ENCODE results near the gene TACR3. TPM values are rescaled to one million over a fixed set of nuclear protein-coding genes. Genes with fewer than 3 reads are reported as not detected.

TACR3 gene
- total and polyA plus RNA-seq, 2 of the 4 experiments (the other 2 are of a cell fraction): not detected

DNA sequence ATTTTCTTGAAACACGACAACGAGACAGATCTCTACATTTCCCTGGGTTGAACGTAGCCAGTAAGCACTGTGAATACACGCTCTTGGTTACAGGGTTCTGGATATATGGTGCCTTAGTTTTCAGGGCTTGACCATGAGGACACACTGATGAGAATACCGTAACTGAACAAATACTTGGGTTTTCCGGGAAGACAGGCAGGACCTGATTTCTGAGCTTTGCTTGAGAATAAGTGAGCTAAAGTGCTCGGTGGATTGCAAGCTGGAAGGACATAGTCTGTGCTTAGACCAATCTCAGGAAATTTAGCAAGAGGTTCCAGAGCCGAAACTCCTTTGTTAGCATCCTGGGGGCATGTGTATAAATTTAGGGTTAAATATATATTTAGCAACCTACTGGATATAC is 876 bp upstream of the TACR3 start:
- no peak overlapping the region for H4K8ac ChIP-seq (ENCODE audit: low read depth in 2 of 2, low read length in 2 of 2)
- H3K36me3 ChIP-seq (ENCODE audit: control insufficient read depth, insufficient read depth, low read length): no peaks in the 10 kb centered on the region
- ChIA-PET POLR2A (ENCODE audit: unreplicated experiment) (no interaction called here), CTCF (no interaction called here)
- BruUV-seq (replicated peaks): no TSS peak
- H3K79me1 ChIP-seq (ENCODE audit: low read depth in 1 of 2, low read length in 2 of 2): no peaks in the 10 kb centered on the region
- no peak overlapping the region for H2AK5ac ChIP-seq (ENCODE audit: low read depth, low read length)
- in situ Hi-C loops (cut with MboI; ENCODE audit: low sequenced_read_pairs): no loop called here
- H3K14ac ChIP-seq (replicated peaks; ENCODE audit: low read depth, low read length): no peak overlapping the region
- no peak overlapping the region for H3K56ac ChIP-seq (ENCODE audit: extremely low read depth, insufficient read depth, low read length)
- TF ChIP-seq BHLHE40 (IDR thresholded peaks at IDR 0.05; ENCODE audit: low read depth, low read length): no peak
- no peak for TF ChIP-seq RAD21 (IDR thresholded peaks at IDR 0.05; ENCODE audit: low read length)
- no peak for TF ChIP-seq SMC3 (IDR thresholded peaks at IDR 0.05; ENCODE audit: low read depth, low read length)
- TF ChIP-seq RFX5 (IDR thresholded peaks at IDR 0.05; ENCODE audit: low read depth, low read length): no peak
- TF ChIP-seq, protein P1, sequence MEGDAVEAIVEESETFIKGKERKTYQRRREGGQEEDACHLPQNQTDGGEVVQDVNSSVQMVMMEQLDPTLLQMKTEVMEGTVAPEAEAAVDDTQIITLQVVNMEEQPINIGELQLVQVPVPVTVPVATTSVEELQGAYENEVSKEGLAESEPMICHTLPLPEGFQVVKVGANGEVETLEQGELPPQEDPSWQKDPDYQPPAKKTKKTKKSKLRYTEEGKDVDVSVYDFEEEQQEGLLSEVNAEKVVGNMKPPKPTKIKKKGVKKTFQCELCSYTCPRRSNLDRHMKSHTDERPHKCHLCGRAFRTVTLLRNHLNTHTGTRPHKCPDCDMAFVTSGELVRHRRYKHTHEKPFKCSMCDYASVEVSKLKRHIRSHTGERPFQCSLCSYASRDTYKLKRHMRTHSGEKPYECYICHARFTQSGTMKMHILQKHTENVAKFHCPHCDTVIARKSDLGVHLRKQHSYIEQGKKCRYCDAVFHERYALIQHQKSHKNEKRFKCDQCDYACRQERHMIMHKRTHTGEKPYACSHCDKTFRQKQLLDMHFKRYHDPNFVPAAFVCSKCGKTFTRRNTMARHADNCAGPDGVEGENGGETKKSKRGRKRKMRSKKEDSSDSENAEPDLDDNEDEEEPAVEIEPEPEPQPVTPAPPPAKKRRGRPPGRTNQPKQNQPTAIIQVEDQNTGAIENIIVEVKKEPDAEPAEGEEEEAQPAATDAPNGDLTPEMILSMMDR (conservative IDR thresholded peaks at IDR 0.05; ENCODE audit: low read depth, low read length): no peak
- TF ChIP-seq RCOR1 (IDR thresholded peaks at IDR 0.05; ENCODE audit: insufficient replicate concordance, low read length): no peak
- no peak overlapping the region for H4K91ac ChIP-seq (ENCODE audit: insufficient read depth, low read depth, low read length)
- H2BK20ac ChIP-seq (ENCODE audit: low read depth, low read length): no peak overlapping the region
- dilution Hi-C loops (cut with HindIII; ENCODE audit: low sequenced_read_pairs, unreplicated experiment): no loop called here
- no peak overlapping the region for H2AFZ ChIP-seq (replicated peaks; ENCODE audit: low read length, poor library complexity)
- no peak for ATAC-seq (ENCODE audit: low read depth)
- H3K4ac ChIP-seq (ENCODE audit: low read depth, low read length): no peak overlapping the region
- WGBS, 2 experiments (ENCODE audit: extremely low coverage in 2 of 2, insufficient read length in 1 of 2): 42% methylated on average over 5 of the region's 8 CpGs; no CpG with 5 or more reads in 1 of the 2 experiments
- no peaks in the 10 kb centered on the region for H3K27me3 ChIP-seq (ENCODE audit: control insufficient read depth, insufficient read depth, low read length)
- no peak overlapping the region for H3K9ac ChIP-seq (ENCODE audit: low read depth, low read length)
- intact Hi-C loops (cut with micrococcal nuclease): no loop called here
- no peak overlapping the region for H3K4me2 ChIP-seq (ENCODE audit: low read depth, low read length)
- no peak overlapping the region for H2BK15ac ChIP-seq (ENCODE audit: low read depth, low read length)
- no peak overlapping the region for H3K18ac ChIP-seq (ENCODE audit: low read depth, low read length)
- H3K9me3 ChIP-seq (ENCODE audit: control insufficient read depth, insufficient read depth, low read length): peaks cover 10% of the 10 kb centered on the region; the same call in 1 of the 2 replicates
- no peak overlapping the region for H4K5ac ChIP-seq (ENCODE audit: low read depth, low read length)
- H3K9me1 ChIP-seq (ENCODE audit: insufficient read depth, low read length): no peaks in the 10 kb centered on the region
- no peak overlapping the region for H2BK120ac ChIP-seq (ENCODE audit: low read depth, low read length)
- no peaks in the 10 kb centered on the region for H3K4me1 ChIP-seq (ENCODE audit: control insufficient read depth, insufficient read depth, low read length)
- no peak overlapping the region for H3K4me3 ChIP-seq (ENCODE audit: insufficient read depth, low read depth, low read length)
- no peak overlapping the region for H3K23ac ChIP-seq (ENCODE audit: low read depth, low read length)
- DNase-seq: no peak
- H4K20me1 ChIP-seq (ENCODE audit: insufficient read depth, low read length): no peaks in the 10 kb centered on the region
- H2AK9ac ChIP-seq (replicated peaks; ENCODE audit: low read depth, low read length, poor library complexity): no peak overlapping the region
- H3K27ac ChIP-seq (ENCODE audit: insufficient read depth, low read length): no peak overlapping the region
- no peak overlapping the region for H2BK5ac ChIP-seq (ENCODE audit: low read depth, low read length, poor library complexity, severe bottlenecking)

All from IMR-90 (cell line).